ENCODE results near the gene NAPA. TPM values are rescaled to one million over a fixed set of nuclear protein-coding genes. Genes with fewer than 3 reads are reported as not detected.

The NAPA gene
- total and polyA plus RNA-seq, 8 donors = 106 to 131 (median 119) TPM

- no peaks in the 10 kb centered on the region for H3K36me3 ChIP-seq
- no peaks in the 10 kb centered on the region for H3K9me3 ChIP-seq
- H3K27ac ChIP-seq = no peak overlapping the region
- intact Hi-C loops (cut with DNase I) = no loop called here
- no peak overlapping the region for H3K4me3 ChIP-seq
- DNase-seq (no peak), ATAC-seq (no peak)
- H3K4me1 ChIP-seq = no peaks in the 10 kb centered on the region
- no peak for TF ChIP-seq CTCF (IDR thresholded peaks at IDR 0.05)
- no peaks in the 10 kb centered on the region for H3K27me3 ChIP-seq
Measured at GRCh38 chr19:47560999-47561398, 46.1 kb upstream of the NAPA start.

GRCh38 chr19:47550129-47550528 is 35.3 kb upstream of the NAPA start:
- intact Hi-C loops (cut with DNase I) = no loop called here

GRCh38 chr19:47549261-47549862 is 34.5 kb upstream of the NAPA start:
- H3K4me1 ChIP-seq = peaks cover 5 to 7% of the 10 kb centered on the region in 2 donors
- peaks cover 15 to 32% of the 10 kb centered on the region in 2 donors for H3K27me3 ChIP-seq
- ATAC-seq (peak; percentile 91), DNase-seq (peak in 3 of 4 donors; percentile 32 to 64 (median 43))
- no peak overlapping the region for H3K4me3 ChIP-seq
- intact Hi-C loops (cut with DNase I) = no loop called here
- no peak for TF ChIP-seq CTCF (IDR thresholded peaks at IDR 0.05)
- H3K27ac ChIP-seq = peak overlapping the region; percentile 7 to 39
- no peaks in the 10 kb centered on the region for H3K36me3 ChIP-seq
- H3K9me3 ChIP-seq = no peaks in the 10 kb centered on the region

More at GRCh38 chr19:47550129-47550528, 35.3 kb upstream of the NAPA start:
- DNase-seq (no peak), ATAC-seq (no peak)
- H3K36me3 ChIP-seq = no peaks in the 10 kb centered on the region
- no peaks in the 10 kb centered on the region for H3K9me3 ChIP-seq
- peaks cover under 1 to 4% of the 10 kb centered on the region in 2 donors for H3K4me1 ChIP-seq
- no peak overlapping the region for H3K4me3 ChIP-seq
- no peak overlapping the region for H3K27ac ChIP-seq
- TF ChIP-seq CTCF (IDR thresholded peaks at IDR 0.05) = no peak
- peaks cover 9 to 24% of the 10 kb centered on the region in 2 donors for H3K27me3 ChIP-seq

GRCh38 chr19:47547199-47547598 is 32.3 kb upstream of the NAPA start:
- H3K4me1 ChIP-seq = peaks cover 5 to 7% of the 10 kb centered on the region in 2 donors
- intact Hi-C loops (cut with DNase I) = no loop called here
- no peak for TF ChIP-seq CTCF (IDR thresholded peaks at IDR 0.05)
- no peak overlapping the region for H3K4me3 ChIP-seq
- DNase-seq (no peak), ATAC-seq (no peak)
- H3K27ac ChIP-seq = no peak overlapping the region
- H3K9me3 ChIP-seq = no peaks in the 10 kb centered on the region
- H3K27me3 ChIP-seq = peaks cover 17 to 42% of the 10 kb centered on the region in 2 donors
- no peaks in the 10 kb centered on the region for H3K36me3 ChIP-seq

- no peak for DNase-seq
- no peaks in the 10 kb centered on the region for H3K9me3 ChIP-seq
- no peak overlapping the region for H3K27ac ChIP-seq
- ATAC-seq = no peak
- no peaks in the 10 kb centered on the region for H3K36me3 ChIP-seq
- intact Hi-C loops (cut with DNase I) = no loop called here
- H3K4me3 ChIP-seq = no peak overlapping the region
- H3K4me1 ChIP-seq = peaks cover 5 to 7% of the 10 kb centered on the region in 2 donors
- peaks cover 17 to 42% of the 10 kb centered on the region in 2 donors for H3K27me3 ChIP-seq
- no peak for TF ChIP-seq CTCF (IDR thresholded peaks at IDR 0.05)
Measured at GRCh38 chr19:47545061-47545948, 30.4 kb upstream of the NAPA start.

Data from left lung (tissue), 10 donors.